DND-41 (cell line): ENCODE results near the gene ELL2.

Experiments used
- EZH2 ChIP-seq: IDR thresholded peaks from 3 replicates; pipeline ENCODE4 v1.6.1; 2012; ENCODE audit warnings: borderline replicate concordance, low read depth, mild to moderate bottlenecking, moderate library complexity, low read length, inconsistent platforms; ENCODE audit not compliant: severe bottlenecking
- TF ChIP-seq, protein P1 (sequence below): IDR thresholded peaks from 2 replicates; pipeline ENCODE4 v1.5.1; 2012; ENCODE audit warnings: borderline replicate concordance, low read length, moderate library complexity, mild to moderate bottlenecking; ENCODE audit not compliant: poor library complexity, severe bottlenecking; ENCODE audit errors: extremely low read depth

- TF ChIP-seq, protein P1, sequence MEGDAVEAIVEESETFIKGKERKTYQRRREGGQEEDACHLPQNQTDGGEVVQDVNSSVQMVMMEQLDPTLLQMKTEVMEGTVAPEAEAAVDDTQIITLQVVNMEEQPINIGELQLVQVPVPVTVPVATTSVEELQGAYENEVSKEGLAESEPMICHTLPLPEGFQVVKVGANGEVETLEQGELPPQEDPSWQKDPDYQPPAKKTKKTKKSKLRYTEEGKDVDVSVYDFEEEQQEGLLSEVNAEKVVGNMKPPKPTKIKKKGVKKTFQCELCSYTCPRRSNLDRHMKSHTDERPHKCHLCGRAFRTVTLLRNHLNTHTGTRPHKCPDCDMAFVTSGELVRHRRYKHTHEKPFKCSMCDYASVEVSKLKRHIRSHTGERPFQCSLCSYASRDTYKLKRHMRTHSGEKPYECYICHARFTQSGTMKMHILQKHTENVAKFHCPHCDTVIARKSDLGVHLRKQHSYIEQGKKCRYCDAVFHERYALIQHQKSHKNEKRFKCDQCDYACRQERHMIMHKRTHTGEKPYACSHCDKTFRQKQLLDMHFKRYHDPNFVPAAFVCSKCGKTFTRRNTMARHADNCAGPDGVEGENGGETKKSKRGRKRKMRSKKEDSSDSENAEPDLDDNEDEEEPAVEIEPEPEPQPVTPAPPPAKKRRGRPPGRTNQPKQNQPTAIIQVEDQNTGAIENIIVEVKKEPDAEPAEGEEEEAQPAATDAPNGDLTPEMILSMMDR, result no peak
- no peak for TF ChIP-seq EZH2
Observed at GRCh38 chr5:95962475-95962773, 773 bp upstream of the ELL2 start.
